HCT116 (cell line): ENCODE results near the gene CLDN9.

Source experiments
- CTCF ChIP-seq, 3 experiments: fragments of 200-600 bp in 1 of 3; sonication (generic) in 1 of 3; IDR thresholded peaks in 2 of 3; conservative IDR thresholded peaks in 1 of 3; 2 replicates each; pipeline ENCODE4 v1.5.1; 2012 to 2017; ENCODE audit warnings: low read depth in 2 of 3, low read length in 2 of 3, antibody characterized with exemption in 1 of 3, borderline replicate concordance in 1 of 3, control low read depth in 1 of 3, mild to moderate bottlenecking in 1 of 3, mixed read lengths in 1 of 3, mixed run types in 1 of 3, moderate library complexity in 1 of 3; ENCODE audit not compliant: insufficient read depth in 1 of 3
- EGR1 ChIP-seq: IDR thresholded peaks from 2 replicates; pipeline ENCODE4 v1.6.1; 2012; ENCODE audit warnings: low read depth
- EZH2 ChIP-seq: fragments of 200-600 bp; sonication (generic); IDR thresholded peaks from 2 replicates; pipeline ENCODE4 v1.6.1; 2017; ENCODE audit warnings: antibody characterized with exemption, mixed run types
- POLR2A ChIP-seq: IDR thresholded peaks from 2 replicates; pipeline ENCODE4 v1.7.0; 2011; ENCODE audit warnings: borderline replicate concordance; ENCODE audit not compliant: insufficient read depth, insufficient read length; ENCODE audit errors: extremely low read depth
- ZFX ChIP-seq: fragments of 450-650 bp; IDR thresholded peaks from 2 replicates; pipeline ENCODE4 v1.6.1; 2017

DNA sequence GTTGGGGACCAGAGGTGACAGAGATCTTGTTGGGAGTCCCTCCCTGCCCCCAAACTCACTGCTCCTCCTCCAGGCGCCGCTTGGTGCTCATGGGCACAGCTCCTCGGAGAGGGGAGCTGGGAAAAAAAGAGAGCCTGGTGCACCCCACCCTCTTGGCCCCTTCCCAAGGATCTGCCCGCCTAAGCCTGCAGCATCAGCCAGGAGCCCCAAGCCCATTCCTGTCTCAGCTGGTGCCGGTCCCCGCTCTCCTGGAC is 10.6 kb downstream of the CLDN9 start:
- TF ChIP-seq CTCF (IDR thresholded peaks at IDR 0.05 in 2 of 3, conservative IDR thresholded peaks at IDR 0.05 in 1 of 3; ENCODE audit: borderline replicate concordance in 1 of 3, insufficient read depth in 1 of 3, low read depth in 2 of 3, low read length in 2 of 3) (no peak), EGR1 (no peak), POLR2A (no peak), EZH2 (no peak), ZFX (no peak)
